B cell (primary cell): ENCODE data around the gene SMIM41. TPM values are rescaled to one million over a fixed set of nuclear protein-coding genes. Genes with fewer than 3 reads are reported as not detected.

Source experiments
- ATAC-seq: fragments of 200-7000 bp; cut with Tn5 transposase; one replicate; pipeline ENCODE4 v1.10.0; 2021; ENCODE audit warnings: low read depth, mild to moderate bottlenecking, moderate number of reproducible peaks, moderate library complexity
- CTCF ChIA-PET: fragments of 350-600 bp; sonication (Branson Sonifier 250); formaldehyde crosslinking; loops from one replicate; lab custom pipeline; 2021; ENCODE audit warnings: antibody characterized with exemption, inconsistent platforms; lab: Charles Lee
- POLR2A ChIA-PET: fragments of 350-600 bp; sonication (Branson Sonifier 250); formaldehyde crosslinking; loops from one replicate; lab custom pipeline; 2021; ENCODE audit warnings: antibody characterized with exemption; lab: Charles Lee
- DNase-seq: peaks from one replicate; pipeline ENCODE4 v3.0.0; 2013
- H2AFZ ChIP-seq: 2 replicates; pipeline ENCODE4 v1.6.1; 2012; ENCODE audit warnings: mild to moderate bottlenecking, low read depth, low read length; ENCODE audit not compliant: insufficient read depth, poor library complexity, severe bottlenecking
- H3K27ac ChIP-seq, 2 donors: 1 replicate in 1 of 2; 2 replicates in 1 of 2; pipeline ENCODE4 v1.5.1; 2012 to 2013; ENCODE audit warnings: low read length in 2 of 2, mild to moderate bottlenecking in 2 of 2, moderate library complexity in 1 of 2
- H3K27me3 ChIP-seq, 4 experiments: fragments of 200-600 bp in 1 of 4; sonication (generic) in 1 of 4; replicated peaks in 1 of 4; 1 replicate in 2 of 4; 2 replicates in 2 of 4; pipeline versions ENCODE4 v1.6.1 to v1.7.0; 2013 to 2016; ENCODE audit warnings: low read length in 3 of 4, mild to moderate bottlenecking in 2 of 4, mixed read lengths in 1 of 4, moderate library complexity in 1 of 4; ENCODE audit not compliant: insufficient read depth in 4 of 4, control insufficient read depth in 3 of 4; ENCODE audit errors: control extremely low read depth in 1 of 4
- H3K36me3 ChIP-seq, 2 experiments: replicated peaks in 1 of 2; 1 replicate in 1 of 2; 2 replicates in 1 of 2; pipeline versions ENCODE4 v1.6.1 to v1.7.1; 2013; ENCODE audit warnings: low read length in 1 of 2; ENCODE audit not compliant: insufficient read depth in 2 of 2, control insufficient read depth in 1 of 2; ENCODE audit errors: control extremely low read depth in 1 of 2, extremely low read depth in 1 of 2
- H3K4me1 ChIP-seq, 2 donors: fragments of 200-600 bp in 1 of 2; sonication (generic) in 1 of 2; 1 replicate in 1 of 2; 2 replicates in 1 of 2; pipeline versions ENCODE4 v1.5.1 to v1.6.1; 2013 to 2017; ENCODE audit warnings: low read length in 2 of 2; ENCODE audit not compliant: control insufficient read depth in 2 of 2, insufficient read depth in 2 of 2
- H3K4me2 ChIP-seq: replicated peaks from 2 replicates; pipeline ENCODE3; 2012; ENCODE audit warnings: mild to moderate bottlenecking, low read depth, low read length; ENCODE audit not compliant: poor library complexity, severe bottlenecking
- H3K4me3 ChIP-seq, 5 experiments: fragments of 200-600 bp in 1 of 5; sonication (generic) in 1 of 5; 1 replicate in 3 of 5; 2 replicates in 2 of 5; pipeline versions ENCODE4 v1.5.1 to v1.7.0; 2011 to 2016; ENCODE audit warnings: low read length in 4 of 5, mild to moderate bottlenecking in 4 of 5, low read depth in 2 of 5, control low read depth in 1 of 5, moderate library complexity in 1 of 5; ENCODE audit not compliant: insufficient read depth in 1 of 5; ENCODE audit errors: control extremely low read depth in 1 of 5, extremely low read depth in 1 of 5
- H3K79me2 ChIP-seq: fragments of 200-600 bp; sonication (generic); one replicate; pipeline ENCODE4 v1.6.0; 2016; ENCODE audit warnings: low read length; ENCODE audit not compliant: control insufficient read depth, insufficient read depth
- H3K9ac ChIP-seq: fragments of 200-600 bp; sonication (generic); 2 replicates; pipeline ENCODE4 v1.6.1; 2017; ENCODE audit warnings: mild to moderate bottlenecking, low read length, moderate library complexity
- H3K9me3 ChIP-seq, 3 donors: one replicate each; pipeline versions ENCODE4 v1.6.1 to v1.7.1; 2013; ENCODE audit warnings: low read length in 2 of 3; ENCODE audit not compliant: control insufficient read depth in 2 of 3, insufficient read depth in 1 of 3; ENCODE audit errors: control extremely low read depth in 1 of 3
- H4K20me1 ChIP-seq: 2 replicates; pipeline ENCODE4 v1.6.0; 2012; ENCODE audit warnings: mild to moderate bottlenecking, low read length; ENCODE audit not compliant: insufficient read depth, control insufficient read depth, poor library complexity, severe bottlenecking
- H3K27ac Mint-ChIP-seq: one replicate; pipeline ENCODE4 v1.8.0; 2021; ENCODE audit warnings: mixed read lengths
- H3K27me3 Mint-ChIP-seq: one replicate; pipeline ENCODE4 v1.8.0; 2021; ENCODE audit warnings: mixed read lengths
- H3K4me1 Mint-ChIP-seq: one replicate; pipeline ENCODE4 v1.8.0; 2021; ENCODE audit warnings: mixed read lengths
- H3K4me3 Mint-ChIP-seq: one replicate; pipeline ENCODE4 v1.8.0; 2021; ENCODE audit warnings: mixed read lengths
- H3K9me3 Mint-ChIP-seq: one replicate; pipeline ENCODE4 v1.8.0; 2022; ENCODE audit warnings: mixed read lengths; ENCODE audit not compliant: insufficient read depth
- EZH2 ChIP-seq: IDR thresholded peaks from 2 replicates; pipeline ENCODE4 v1.6.1; 2012; ENCODE audit warnings: borderline replicate concordance, low read depth, mild to moderate bottlenecking, moderate library complexity, low read length; ENCODE audit not compliant: insufficient read depth, poor library complexity, severe bottlenecking
- WGBS: methylation state at CpG from one replicate; pipeline ENCODE4 v1.1.5; 2013; ENCODE audit warnings: missing lambda C conversion rate; ENCODE audit not compliant: insufficient coverage; 5-methylcytosine and 5-hydroxymethylcytosine counted together
- intact Hi-C: fragments of 100-400 bp; cut with micrococcal nuclease; formaldehyde crosslinking; loops from one replicate; pipeline ENCODE4 v1.10.0; 2022
- polyA plus RNA-seq: library from polyadenylated mRNA; depleted of rRNA; stranded (reverse); fragments of >200 nt; gene quantifications from 2 replicates; pipeline ENCODE4 v1.2.3, GENCODE V29; 2012
- total RNA-seq, 2 donors: library from RNA; stranded (reverse); fragments of 120-200 nt in 1 of 2; gene quantifications; 1 replicate in 1 of 2; 2 replicates in 1 of 2; pipeline versions ENCODE4 v1.2.3 to v1.2.4, GENCODE V29; 2013 to 2022
- TF ChIP-seq, protein P1 (sequence below): fragments of 200-600 bp; IDR thresholded peaks from one replicate; pipeline ENCODE4 v1.8.0; 2022; ENCODE audit warnings: antibody characterized with exemption, mild to moderate bottlenecking

SMIM41 gene
- total and polyA plus RNA-seq, 2 donors (not counting 1 experiment from before 2014, with no cell fraction given) = 0.12 TPM; not detected in 1

DNA sequence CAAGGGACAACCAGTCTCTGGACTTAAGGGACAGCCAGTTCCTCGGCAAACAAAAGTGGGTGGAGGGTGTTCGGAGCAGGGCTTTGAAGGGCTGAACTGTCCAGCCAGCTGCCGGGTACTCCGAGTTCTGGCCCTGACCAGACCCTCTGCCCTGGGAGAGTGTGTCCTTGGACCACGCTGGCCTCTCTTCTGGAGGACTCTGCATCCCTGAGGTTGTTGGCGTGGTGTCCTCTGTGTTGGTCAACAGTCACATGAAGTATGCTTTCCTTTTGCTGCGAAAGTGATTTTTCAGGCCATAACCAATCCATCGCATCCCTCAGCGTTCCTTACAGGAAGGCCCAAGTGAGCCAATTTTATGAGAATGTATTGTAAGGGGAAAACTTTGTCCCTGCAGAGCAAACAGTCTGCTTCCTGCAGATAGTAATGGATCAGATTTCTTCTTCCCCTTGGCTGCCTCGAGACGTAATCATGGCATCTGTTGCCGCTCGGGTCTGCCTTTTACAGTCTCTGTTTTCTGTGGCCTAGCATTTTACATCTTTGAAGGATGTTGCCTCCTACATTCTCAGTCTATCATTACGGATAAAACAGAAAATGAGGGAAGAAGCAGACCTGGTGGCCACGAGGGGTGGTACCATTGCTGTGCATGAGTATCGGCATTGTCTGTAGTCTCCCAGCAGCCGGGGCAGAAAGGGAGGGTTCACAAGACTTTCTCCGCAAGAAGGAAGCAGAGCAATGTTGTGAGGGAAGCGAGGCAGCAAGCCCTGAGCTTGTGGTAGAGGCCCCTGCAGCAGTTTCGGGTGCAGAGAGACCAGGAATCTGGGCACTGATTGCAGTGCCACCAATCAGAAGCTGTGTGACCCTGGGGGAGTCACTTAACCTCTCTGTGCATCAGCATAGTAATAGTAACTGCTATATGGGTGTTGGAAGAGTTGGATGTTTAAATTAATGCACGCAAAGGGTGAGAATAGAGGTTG is 47.4 kb downstream of the SMIM41 start:
- Histone ChIP-seq H3K36me3 (no peaks in the 10 kb centered on the region), H3K27ac (no peak overlapping the region), H3K4me2 (no peak overlapping the region), H3K4me1 (peaks cover 0 to 3% of the 10 kb centered on the region in 2 donors), H2AFZ (no peak overlapping the region), H4K20me1 (no peaks in the 10 kb centered on the region), H3K79me2 (no peaks in the 10 kb centered on the region), H3K4me3 (no peak overlapping the region), H3K9ac (no peak overlapping the region), H3K27me3 (peaks cover 0 to 25% (median 7%) of the 10 kb centered on the region in 4 experiments), H3K9me3 (peaks cover 0 to 12% (median 0%) of the 10 kb centered on the region in 3 donors)
- ATAC-seq (no peak), DNase-seq (no peak)
- POLR2A ChIA-PET = no interaction called here
- H3K27me3 Mint-ChIP-seq = peaks cover 23% of the 10 kb centered on the region
- no peak for TF ChIP-seq EZH2
- TF ChIP-seq, protein P1, sequence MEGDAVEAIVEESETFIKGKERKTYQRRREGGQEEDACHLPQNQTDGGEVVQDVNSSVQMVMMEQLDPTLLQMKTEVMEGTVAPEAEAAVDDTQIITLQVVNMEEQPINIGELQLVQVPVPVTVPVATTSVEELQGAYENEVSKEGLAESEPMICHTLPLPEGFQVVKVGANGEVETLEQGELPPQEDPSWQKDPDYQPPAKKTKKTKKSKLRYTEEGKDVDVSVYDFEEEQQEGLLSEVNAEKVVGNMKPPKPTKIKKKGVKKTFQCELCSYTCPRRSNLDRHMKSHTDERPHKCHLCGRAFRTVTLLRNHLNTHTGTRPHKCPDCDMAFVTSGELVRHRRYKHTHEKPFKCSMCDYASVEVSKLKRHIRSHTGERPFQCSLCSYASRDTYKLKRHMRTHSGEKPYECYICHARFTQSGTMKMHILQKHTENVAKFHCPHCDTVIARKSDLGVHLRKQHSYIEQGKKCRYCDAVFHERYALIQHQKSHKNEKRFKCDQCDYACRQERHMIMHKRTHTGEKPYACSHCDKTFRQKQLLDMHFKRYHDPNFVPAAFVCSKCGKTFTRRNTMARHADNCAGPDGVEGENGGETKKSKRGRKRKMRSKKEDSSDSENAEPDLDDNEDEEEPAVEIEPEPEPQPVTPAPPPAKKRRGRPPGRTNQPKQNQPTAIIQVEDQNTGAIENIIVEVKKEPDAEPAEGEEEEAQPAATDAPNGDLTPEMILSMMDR = no peak
- no peaks in the 10 kb centered on the region for H3K9me3 Mint-ChIP-seq
- H3K27ac Mint-ChIP-seq = no peak overlapping the region
- CTCF ChIA-PET = interaction anchor here (1.1 to 11.3 kb wide), 4 partner anchors 10 to 201 kb away, joined by 3 to 407 read pairs (median 7); no protein-coding TSS in a partner anchor
- H3K4me3 Mint-ChIP-seq = no peak overlapping the region
- intact Hi-C loops = no loop called here
- peaks cover 1% of the 10 kb centered on the region for H3K4me1 Mint-ChIP-seq
- WGBS = 48% methylated on average over 16 of the region's 21 CpGs
